Ramos (cell line): ENCODE measurements around the gene ARFIP1.

ENCODE experiments used
- in situ Hi-C: fragments of 300-500 bp; cut with MboI; formaldehyde crosslinking; loops from one replicate; pipeline ENCODE4 v1.14.3; 2022; ENCODE audit warnings: low sequenced_read_pairs; ENCODE audit not compliant: unreplicated experiment

ARFIP1 gene

DNA sequence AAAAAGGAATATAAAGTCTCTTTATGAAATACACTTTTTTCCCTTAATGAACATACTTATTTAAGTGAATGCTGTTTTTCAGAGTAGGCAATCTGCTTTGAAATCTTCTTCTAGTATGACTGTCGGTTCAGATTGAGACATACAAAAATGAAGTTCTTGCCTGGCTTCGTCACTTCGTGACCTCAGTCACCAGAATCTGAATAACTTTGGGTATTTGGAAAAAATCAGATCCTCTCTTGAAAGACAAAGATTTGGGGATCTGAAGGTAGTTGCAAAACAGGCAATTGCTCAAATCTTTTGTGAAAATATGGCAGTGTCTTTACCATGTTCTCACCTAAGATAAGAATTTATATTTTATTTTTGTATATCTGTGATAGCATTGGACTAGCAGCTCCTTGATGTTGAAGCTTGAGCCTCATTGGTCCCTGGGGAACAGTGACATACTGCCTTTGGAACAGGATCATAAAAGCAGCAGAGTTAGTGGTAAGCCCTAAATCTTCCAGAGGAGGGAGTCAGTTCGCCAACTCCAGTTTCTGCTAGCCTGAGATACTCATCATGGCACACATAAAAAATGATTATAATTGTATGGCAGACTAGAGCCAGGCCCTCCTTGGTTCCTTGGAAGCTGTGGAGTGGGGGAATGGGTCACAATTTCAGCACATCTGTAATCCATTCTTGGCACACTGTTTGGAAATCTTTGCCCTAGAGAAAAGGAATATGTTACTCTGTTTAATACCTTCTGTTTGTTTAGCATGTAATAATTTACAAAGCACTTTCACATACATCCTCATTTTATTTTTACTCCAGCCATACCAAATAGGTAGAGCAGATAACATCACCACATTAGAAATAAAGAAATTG, 5.0 kb downstream of the ARFIP1 start:
- in situ Hi-C loops, result no loop called here

DNA sequence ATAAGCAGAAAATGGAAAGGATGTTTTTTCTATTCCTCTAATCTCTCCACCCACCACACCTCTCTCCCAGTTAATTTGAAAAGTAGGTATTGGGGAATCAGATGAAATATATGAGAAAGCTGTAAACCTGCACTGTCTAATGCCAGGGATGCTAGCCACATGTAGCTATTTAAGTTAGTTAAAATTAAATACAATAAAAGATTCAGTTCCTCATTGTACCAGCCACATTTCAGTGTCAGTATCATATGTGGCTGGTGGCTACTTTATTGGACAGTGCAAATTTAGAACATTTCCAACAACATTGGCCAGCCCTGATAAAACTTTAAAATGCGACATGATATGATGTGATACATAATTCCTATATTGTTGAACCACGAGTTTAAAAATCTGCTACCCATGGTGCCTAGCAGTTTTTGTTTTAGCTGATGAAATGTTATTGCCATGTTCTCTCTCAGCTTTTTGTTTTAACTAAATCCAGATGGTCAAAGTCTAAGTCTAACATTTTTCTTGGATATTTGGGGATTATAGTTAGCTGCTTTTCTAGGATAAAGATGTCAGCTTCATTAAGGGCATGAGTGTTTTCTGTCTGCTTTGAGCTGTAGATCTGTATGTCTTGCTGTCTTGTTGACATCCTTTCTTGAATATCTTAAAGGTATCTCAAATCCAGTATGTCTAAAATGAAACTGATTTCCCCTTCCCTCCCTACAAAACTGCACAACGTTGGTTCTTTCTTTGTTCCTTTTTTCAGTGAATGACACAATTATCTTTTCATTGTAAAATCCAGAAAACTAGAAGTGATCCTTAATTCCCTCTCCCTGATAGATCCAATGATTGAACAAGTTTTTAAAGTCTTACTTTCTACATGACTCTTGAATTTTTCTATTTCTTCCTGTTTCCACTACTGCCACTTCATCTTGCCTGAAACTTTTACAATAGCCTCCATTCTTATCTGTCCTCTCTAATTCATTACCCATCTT, 6.2 kb downstream of the ARFIP1 start:
- in situ Hi-C loops, result no loop called here

DNA sequence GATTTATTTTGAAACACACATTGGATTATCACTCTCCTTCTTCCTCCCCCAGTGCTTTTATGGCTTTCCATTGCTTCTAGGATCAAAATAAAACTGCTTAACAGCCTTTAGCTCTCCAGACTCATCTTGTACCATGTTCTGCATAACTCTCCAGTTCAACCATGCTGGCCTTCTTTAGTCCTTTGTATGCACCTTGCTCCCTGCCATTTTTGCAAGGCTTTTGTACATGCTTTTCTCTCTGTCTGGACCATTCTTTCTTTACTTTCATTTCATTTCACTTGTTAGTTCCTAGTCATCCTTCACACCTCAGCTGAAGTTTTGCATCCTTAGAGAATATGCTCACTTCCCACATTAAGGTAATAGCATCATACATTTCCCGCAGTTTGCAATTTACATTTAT, 6.9 kb downstream of the ARFIP1 start:
- in situ Hi-C loops, result no loop called here

DNA sequence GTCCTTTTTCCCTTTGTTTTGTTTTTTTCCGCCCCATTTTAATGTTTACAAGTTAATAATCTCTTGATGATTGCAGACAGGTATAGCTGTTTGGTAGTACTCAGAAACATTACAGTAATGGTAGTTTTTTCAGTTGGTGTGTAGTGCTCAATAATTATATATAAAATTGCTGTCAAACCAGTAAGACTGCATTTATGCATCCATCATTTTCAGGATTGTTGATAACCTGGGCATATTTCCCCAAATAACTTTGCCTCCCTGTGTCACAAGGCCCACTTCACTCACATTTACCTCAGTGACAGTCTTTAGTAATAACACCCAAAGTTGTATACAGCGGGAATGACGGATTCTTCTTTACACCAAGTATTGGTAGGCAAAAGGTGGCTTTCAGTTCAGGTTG, 16.1 kb downstream of the ARFIP1 start:
- in situ Hi-C loops, result no loop called here

DNA sequence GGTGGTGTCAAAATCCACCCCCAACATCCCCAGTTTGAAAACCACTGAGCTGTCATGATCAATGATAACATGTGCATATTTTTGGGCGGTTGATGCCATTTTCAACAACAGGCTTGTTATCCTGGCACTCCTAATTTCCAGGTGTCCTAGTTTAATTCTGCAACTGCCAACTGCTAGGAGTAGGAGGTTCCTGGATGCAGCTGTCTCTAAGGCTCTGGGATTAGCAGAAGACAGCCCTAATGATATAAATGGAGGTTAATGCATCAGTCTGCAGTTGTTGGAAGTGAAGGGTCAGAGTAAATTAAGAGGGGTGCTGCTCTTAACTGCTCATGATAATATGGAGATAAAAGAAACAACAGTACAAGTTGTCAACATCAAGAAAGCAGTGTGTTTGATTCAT, 23.8 kb downstream of the ARFIP1 start:
- in situ Hi-C loops, result no loop called here

DNA sequence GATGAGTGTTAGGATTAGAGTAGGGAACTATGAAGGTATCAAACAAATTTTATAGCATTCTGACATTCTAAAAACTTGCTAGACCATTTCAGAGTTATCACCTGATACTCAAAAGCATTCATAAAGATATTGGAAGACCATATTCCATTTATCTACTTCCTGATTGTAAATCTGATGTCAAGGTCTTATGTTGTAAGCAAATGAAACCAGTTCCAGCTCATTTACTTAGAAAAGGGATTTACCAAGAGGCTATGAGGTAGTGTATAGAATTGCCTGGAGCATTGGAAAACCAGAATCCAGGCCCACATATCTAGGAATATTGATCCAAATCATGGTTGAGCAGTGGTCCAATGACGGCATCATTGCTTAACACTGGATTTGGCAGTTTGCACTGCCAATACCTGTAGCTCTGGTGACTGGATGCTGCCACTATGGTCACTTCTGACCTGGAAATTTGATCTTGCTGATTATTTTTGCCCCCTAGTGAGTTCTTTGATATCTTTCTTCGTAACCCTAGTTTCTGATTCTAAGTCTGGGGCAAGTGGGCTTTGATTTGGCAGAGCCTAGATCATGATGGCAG, 25.4 kb downstream of the ARFIP1 start:
- in situ Hi-C loops, result no loop called here

DNA sequence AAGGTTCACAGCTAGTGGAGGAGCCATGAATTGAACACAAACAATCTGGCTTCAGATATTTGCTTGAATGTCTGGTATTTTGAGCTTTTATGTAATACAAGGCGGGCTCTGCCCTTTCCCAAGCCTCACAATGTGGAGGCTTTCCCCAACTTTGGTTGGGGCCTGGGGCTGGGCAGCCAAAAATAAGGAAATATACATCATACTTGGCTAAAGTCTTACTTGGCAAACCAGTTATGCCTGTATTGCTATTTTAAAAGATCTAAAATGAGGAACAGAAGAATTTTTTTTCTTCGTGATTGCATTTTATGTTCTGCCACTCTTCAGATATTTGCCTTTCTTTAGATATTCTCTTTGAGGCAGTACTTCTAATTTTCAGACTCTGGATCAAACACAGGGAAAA, 26.1 kb downstream of the ARFIP1 start:
- in situ Hi-C loops, result no loop called here

DNA sequence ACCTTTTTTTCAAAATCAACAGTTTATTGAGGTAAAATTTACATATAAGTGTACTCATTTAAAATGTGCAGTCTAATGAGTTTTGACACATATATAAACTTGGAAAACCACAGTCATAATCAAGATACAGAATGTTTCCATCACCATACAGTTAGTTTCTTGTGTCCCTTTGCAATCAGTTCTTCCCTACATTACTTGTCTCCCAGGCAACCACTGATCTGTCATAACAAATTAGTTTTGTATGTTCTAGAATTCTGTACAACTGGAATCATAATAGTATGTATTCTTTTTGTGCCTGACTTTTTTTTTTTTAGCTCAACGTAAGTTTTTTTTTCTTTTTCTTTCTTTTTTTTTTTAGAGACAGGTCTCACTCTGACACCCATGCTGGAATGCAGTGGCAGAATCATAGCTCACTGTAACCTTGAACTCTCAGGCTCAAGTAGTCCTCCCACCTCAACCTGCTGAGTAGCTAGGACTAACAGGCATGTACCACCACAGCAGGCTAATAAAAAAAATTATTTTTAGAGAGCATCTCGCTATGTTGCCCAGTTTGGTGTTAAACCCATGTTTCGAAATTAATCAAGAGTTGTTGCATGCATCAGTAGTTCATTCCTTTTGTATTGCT, 26.9 kb downstream of the ARFIP1 start:
- in situ Hi-C loops, result no loop called here

DNA sequence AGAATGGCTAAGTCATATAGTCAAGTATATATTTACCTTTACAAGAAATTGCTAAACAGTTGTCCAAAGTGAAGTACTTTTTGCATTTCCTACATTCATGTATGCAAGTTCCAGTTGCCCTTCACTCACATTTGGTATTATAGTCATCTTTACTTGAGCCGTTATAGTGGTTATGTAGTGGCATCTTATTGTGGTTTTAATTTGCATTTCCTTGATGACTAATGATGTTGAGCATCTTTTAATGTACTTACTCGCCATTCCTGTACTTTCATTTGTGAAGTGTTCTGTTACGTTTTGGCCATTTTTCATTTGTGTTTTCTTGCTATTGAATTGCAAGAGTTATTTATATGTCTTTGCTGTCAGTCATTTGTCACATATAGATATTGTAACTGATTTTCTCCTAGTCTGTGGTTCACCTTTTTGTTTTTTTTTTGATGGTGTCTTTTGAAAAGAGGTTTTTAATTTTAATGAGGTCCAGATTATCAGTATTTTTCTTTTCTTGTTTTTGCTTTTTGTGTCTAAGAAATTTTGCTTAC, 27.6 kb downstream of the ARFIP1 start:
- in situ Hi-C loops, result no loop called here

DNA sequence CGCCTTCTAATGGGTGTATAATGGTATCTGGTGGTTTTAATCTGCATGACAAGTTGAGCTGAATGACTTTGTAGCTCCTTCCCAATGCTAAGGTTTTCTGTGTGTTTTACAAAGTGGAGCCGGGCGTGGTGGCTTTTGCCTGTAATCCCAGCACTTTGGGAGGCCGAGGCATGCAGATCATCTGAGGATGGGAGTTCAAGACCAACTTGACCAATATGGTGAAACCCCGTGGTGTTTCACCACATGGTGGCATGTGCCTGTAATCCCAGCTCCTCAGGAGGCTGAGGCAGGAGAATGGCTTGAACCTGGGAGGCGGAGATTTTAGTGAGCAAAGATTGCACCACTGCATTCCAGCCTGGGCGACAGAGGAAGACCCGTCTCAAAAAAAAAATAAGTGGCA, 28.9 kb downstream of the ARFIP1 start:
- in situ Hi-C loops, result no loop called here

DNA sequence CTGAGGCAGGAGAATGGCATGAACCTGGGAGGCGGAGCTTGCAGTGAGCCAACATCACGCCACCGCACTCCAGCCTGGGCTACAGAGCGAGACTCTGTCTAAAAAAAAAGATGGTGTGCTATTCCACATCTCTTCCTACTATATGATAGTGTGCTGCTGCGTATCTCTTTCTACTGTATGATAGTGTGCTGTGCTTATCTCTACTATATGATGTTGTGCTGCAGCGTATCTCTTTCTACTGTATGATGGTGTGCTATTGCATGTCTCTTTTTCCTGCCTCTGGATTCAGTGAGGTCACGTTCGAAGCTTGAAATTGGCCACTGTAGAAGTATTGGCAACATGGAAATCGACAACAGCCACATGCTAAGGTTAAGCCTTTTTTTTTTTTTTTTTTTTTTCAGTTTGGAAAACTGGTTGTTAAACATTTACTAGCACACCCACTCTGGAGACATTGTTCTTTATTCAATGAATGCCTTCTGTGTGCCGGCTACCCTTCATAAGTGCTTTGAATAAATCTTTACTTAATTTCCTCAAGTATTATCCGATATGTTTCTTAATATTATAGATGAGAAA, 31.0 kb downstream of the ARFIP1 start:
- in situ Hi-C loops, result no loop called here

DNA sequence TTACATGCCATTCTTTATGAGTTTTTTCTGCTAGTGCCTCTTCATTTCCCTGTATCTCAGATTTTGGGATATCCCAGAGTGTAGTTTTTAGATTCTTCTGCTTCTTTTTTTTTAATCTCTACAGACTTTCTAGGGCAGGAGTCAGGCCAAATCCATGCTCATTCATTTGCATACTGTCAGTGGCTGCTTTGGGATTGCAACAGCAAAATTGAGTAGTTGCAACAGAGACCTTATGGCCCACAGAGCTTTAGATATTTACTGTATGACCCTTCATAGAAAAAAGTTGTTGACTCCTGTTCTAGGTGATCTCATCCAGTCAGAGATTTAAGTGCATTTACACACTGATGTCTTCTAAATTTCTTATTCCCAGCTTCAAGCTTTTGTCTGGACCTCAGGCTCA, 35.3 kb downstream of the ARFIP1 start:
- in situ Hi-C loops, result no loop called here

DNA sequence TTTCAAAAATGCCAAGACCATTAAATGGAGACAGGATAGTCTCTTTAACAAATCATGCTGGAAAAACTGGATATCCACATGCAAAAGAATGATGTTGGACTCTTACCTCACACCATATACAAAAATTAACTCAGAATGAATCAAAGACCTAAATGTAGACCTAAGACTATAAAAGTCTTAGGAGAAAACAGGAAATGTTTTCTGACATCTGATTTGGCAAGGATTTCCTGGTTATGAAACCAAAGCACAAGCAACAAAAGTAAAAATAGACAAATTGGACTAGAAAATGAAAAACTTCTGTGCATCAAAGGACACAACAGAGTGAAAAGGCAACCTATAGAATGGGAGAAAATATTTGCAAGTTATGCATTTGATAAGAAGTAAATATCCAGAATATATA, 37.6 kb downstream of the ARFIP1 start:
- in situ Hi-C loops, result no loop called here

DNA sequence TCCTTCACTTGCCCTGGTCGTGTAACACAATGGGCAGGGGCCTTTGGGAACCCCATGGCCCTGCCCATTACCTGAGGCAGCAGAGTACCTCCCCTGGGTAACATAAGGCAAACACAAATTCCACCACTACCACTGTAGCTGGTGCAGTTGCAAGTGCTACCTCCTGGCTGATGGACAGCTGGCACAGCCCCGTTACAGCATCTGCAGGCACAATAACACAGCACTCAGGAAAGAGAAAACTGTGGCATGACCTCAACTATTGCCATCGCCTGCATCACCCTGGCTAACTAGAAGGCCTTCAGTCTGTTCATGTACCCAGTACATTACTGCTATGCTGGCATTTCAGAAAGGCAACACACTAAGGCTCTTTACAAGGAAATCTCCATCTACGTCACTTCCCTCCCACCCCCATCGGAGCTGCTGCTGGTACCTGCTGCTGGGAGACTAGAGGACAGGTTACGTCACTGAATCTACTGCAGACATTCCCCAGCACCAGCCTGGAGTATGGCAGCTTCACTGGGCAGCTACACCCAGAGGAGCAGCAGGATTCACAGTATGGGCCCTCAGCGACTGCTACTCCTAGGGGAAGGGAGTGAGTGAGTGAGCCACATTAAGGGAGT, 39.4 kb downstream of the ARFIP1 start:
- in situ Hi-C loops, result no loop called here

DNA sequence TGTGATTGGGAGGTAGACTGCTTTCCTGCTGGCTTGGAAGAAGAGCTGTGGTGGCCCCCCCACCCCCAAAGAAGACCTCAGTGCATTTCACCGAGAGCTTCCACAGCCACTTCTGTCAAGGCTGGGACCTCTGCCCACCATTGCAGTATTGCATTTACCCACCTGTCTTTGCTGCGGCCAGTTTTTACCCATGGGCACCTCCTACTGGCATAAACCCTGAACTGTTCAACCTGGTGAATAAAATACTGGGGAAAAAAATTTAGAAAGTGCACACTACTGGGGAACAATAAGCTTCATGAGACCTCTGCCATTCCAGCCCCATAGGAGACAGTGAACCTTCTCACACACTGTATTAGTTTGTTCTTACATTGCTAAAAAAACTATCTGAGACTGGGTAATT, 40.3 kb downstream of the ARFIP1 start:
- in situ Hi-C loops, result no loop called here

DNA sequence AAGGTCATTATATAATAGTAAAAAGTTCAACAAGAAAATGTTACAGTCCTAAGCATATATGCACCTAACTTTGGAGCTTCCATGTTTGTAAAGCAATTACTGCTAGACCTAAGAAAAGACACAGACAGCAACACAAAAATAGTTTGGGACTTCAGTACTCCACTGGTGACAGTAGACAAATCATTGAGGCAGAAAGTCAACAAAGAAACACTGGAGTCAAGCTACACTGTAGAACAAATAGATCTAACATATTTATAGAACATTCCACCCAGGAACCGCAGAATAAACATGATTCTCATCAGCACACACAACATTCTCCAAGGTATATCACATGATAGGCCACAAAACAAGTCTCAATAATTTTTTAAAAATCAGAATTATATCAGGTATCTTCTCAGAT, 42.6 kb downstream of the ARFIP1 start:
- in situ Hi-C loops, result no loop called here

DNA sequence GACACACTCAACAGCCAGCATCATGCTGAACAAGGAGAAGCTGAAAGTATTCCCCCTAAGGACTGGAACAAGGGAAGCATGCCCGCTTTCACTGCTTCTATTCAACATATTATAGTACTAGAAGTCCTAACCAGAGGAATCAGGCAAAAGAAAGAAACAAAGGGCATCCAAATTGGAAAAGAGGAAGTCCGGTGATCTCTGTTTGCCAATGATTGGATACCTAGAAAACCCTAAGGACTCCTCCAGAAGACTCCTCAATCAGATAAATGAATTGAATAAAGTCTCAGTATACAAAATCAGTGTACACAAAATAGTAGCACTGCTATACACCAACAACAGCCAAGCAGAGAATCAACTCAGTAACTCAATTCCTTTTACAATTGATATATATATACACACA, 44.8 kb downstream of the ARFIP1 start:
- in situ Hi-C loops, result no loop called here

DNA sequence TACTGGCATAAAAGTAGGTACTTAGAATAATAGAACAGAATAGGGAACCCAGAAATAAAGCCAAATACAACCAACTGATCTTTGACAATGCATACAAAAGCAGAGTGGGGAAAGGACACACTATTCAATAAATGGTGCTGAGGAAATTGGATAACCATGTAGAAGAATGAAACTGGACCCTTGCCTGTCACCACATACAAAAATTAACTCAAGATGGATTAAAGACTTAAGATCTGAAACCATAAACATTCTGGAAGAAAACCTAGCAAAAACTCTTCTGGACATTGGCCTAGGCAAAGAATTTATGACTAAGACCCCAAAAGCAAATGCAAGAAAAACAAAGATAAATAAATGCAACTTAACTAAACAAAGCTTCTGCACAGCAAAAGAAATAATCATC, 45.6 kb downstream of the ARFIP1 start:
- in situ Hi-C loops, result loop anchor here (25.0 kb wide), 1 partner anchor 262 kb away; no protein-coding TSS in a partner anchor

DNA sequence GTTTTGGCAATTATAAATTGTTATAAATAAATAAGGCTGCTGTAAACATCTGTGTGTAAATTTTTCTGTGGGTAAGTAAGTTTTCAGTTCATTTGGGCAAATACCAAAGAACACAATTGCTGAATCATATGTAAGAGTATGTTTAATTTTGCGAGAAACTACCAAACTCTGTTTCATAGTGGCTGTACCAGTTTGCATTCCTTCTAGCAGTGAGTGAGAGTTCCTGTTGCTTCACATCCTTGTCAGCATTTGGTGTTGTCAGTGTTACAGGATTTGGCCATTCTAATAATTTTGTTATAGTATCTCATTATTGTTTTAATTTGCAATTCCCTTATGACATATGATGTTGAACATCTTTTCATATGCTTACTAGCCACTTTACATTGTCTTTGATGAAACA, 48.4 kb downstream of the ARFIP1 start:
- in situ Hi-C loops, result loop anchor here (25.0 kb wide), 1 partner anchor 259 kb away; no protein-coding TSS in a partner anchor
